ENCODE measurements around the gene POLK. TPM values are rescaled to one million over a fixed set of nuclear protein-coding genes. Genes with fewer than 3 reads are reported as not detected.
A peak's percentile ranks its signal among the peaks of the same experiment; 100 is the strongest.

Gene POLK
- total RNA-seq = 41.4 and 42.6 TPM in 2 replicates

DNA sequence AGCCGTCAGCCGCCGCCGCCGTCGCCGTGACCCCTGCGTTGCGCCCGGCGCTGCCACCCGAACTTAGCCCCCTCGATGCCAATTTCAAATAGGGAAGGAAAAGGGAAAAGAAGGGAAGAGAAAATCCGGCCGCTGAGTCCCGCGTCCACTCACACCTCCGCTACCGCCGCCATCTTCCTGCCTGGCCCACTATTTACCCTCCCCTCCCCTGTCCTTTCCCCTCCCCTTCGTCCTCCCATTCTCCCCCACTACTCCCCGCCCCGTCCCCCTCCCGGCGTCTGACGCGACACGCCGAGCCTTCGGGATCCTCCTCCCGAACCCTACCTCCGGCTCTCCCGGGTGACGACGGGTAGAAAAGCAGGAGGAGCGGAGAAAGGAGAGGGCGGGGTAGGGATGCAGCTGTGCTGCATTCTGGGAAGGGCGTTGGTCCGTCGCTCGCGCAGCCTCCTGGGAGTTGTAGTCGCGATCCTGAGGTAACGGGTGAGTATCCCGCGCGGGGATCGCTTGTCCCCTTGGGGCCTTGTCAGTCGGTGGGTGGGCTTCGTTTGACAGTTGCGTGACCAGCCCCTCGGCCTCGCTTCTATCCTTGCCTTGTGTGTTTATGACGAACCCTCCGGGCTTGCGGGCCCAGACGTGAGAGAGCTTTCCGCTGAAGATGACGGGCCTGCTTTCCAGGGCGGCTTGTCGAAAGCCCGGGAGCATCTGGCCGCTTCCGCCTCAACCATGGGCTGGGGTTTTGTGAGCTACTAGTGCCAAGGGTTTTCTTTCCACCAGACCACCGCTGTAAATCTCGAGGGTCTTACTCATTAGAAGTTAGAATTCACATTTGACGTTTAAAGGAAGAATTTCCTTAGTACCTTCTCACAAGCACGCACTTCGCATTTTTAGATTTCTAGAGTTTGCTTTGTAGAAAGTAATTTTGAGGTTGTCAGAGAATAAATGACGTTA, at the start of gene POLK, which contains the start of gene CERT1:
POLK (plus strand) TSS at position 457 of the 948 bp plus-strand sequence.
CERT1 (minus strand) TSS at position 195 of the 948 bp plus-strand sequence. CDS start 422 bp downstream, outside the sequence.
- intact Hi-C loops (cut with micrococcal nuclease) = loop anchor here (1.0 to 10.0 kb wide), 7 partner anchors 56 to 747 kb away; partner anchors contain the start of genes ANKRD31, GCNT4, GFM2 and NSA2
- Mint-ChIP-seq H3K4me1 (ENCODE audit: low read depth) (peaks cover 51% of the 10 kb centered on the region), H3K36me3 (ENCODE audit: low read depth) (peaks cover 40% of the 10 kb centered on the region), H3K4me3 (ENCODE audit: low read depth) (peak within 1 kb of the TSS; percentile 100), H3K27ac (peak within 1 kb of the TSS; percentile 90), H3K27me3 (ENCODE audit: low read depth) (no peaks in the 10 kb centered on the region), H3K9me3 (peaks cover 5% of the 10 kb centered on the region)
- DNase-seq (ENCODE audit: low spot score) = peak; percentile 95

DNA sequence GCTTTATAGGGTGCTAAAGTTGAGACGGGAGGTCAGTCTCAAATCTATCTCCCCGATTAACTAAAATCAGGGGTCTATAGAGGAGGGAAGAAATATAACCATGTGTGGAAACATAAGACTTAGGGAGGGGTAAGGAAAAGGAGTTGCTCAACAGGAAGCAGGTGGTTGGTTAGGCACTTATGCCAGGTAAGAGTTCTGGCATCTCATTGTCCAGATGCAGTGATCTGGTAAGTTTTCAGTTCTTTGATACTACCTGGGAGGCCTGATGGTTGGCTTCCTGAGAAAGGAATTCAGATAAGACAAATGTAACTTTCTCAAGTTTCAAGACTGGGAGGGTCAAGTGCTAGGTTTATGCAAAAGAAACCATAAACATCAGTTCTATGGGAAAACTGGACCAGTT, 48.0 kb upstream of the POLK start:
- intact Hi-C loops (cut with micrococcal nuclease) = loop anchor here (5.0 kb wide), 1 partner anchor 34 kb away; no protein-coding TSS in a partner anchor
- Mint-ChIP-seq H3K27me3 (ENCODE audit: low read depth) (no peaks in the 10 kb centered on the region), H3K4me1 (ENCODE audit: low read depth) (peaks cover 26% of the 10 kb centered on the region), H3K27ac (no peak overlapping the region), H3K4me3 (ENCODE audit: low read depth) (no peak overlapping the region), H3K9me3 (peaks cover 14% of the 10 kb centered on the region), H3K36me3 (ENCODE audit: low read depth) (peaks cover 29% of the 10 kb centered on the region)
- no peak for DNase-seq (ENCODE audit: low spot score)

DNA sequence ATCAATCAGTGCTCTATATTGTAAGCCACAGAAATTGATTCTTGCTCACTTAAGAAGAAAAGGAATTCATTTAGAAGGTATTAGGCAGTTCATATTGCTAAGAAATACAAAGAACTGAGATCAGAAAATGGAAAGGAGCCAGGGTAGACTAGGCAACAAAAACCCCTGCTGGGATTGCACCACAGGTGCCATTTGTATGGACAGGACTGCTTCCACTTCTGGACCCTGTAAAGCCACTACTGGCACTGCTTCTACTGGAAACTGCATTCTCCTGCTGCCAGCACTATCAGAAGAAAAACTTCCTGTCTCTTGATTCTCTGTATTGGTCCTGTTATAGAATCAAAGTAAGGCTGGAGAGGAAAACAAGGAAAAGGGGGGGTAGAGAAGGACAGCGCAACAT, 46.2 kb upstream of the POLK start:
- Mint-ChIP-seq H3K9me3 (peaks cover 30% of the 10 kb centered on the region), H3K4me3 (ENCODE audit: low read depth) (no peak overlapping the region), H3K27ac (no peak overlapping the region), H3K4me1 (ENCODE audit: low read depth) (peaks cover 26% of the 10 kb centered on the region), H3K27me3 (ENCODE audit: low read depth) (no peaks in the 10 kb centered on the region), H3K36me3 (ENCODE audit: low read depth) (peaks cover 39% of the 10 kb centered on the region)
- intact Hi-C loops (cut with micrococcal nuclease) = no loop called here
- DNase-seq (ENCODE audit: low spot score) = no peak

GRCh38 chr5:75466006-75466716, 45.5 kb upstream of the POLK start:
- Mint-ChIP-seq H3K4me3 (ENCODE audit: low read depth) (no peak overlapping the region), H3K27me3 (ENCODE audit: low read depth) (no peaks in the 10 kb centered on the region), H3K36me3 (ENCODE audit: low read depth) (peaks cover 45% of the 10 kb centered on the region), H3K9me3 (peaks cover 37% of the 10 kb centered on the region), H3K4me1 (ENCODE audit: low read depth) (peaks cover 26% of the 10 kb centered on the region), H3K27ac (no peak overlapping the region)
- no peak for DNase-seq (ENCODE audit: low spot score)
- intact Hi-C loops (cut with micrococcal nuclease) = no loop called here

- intact Hi-C loops (cut with micrococcal nuclease) = no loop called here
Measured at GRCh38 chr5:75468593-75468992, 43.1 kb upstream of the POLK start.

GRCh38 chr5:75469017-75469416, 42.7 kb upstream of the POLK start:
- intact Hi-C loops (cut with micrococcal nuclease) = no loop called here
- Mint-ChIP-seq H3K4me3 (ENCODE audit: low read depth) (no peak overlapping the region), H3K27ac (no peak overlapping the region), H3K9me3 (peaks cover 39% of the 10 kb centered on the region), H3K27me3 (ENCODE audit: low read depth) (no peaks in the 10 kb centered on the region), H3K4me1 (ENCODE audit: low read depth) (peaks cover 14% of the 10 kb centered on the region), H3K36me3 (ENCODE audit: low read depth) (peaks cover 50% of the 10 kb centered on the region)
- DNase-seq (ENCODE audit: low spot score) = no peak

More at GRCh38 chr5:75468593-75468992, 43.1 kb upstream of the POLK start:
- Mint-ChIP-seq H3K36me3 (ENCODE audit: low read depth) (peaks cover 50% of the 10 kb centered on the region), H3K4me3 (ENCODE audit: low read depth) (no peak overlapping the region), H3K4me1 (ENCODE audit: low read depth) (peaks cover 16% of the 10 kb centered on the region), H3K27ac (no peak overlapping the region), H3K27me3 (ENCODE audit: low read depth) (no peaks in the 10 kb centered on the region), H3K9me3 (peaks cover 39% of the 10 kb centered on the region)
- DNase-seq (ENCODE audit: low spot score) = no peak

- H3K27me3 Mint-ChIP-seq (ENCODE audit: low read depth) = no peaks in the 10 kb centered on the region
- H3K27ac Mint-ChIP-seq = no peak overlapping the region
- H3K9me3 Mint-ChIP-seq = peaks cover 39% of the 10 kb centered on the region
- intact Hi-C loops (cut with micrococcal nuclease) = no loop called here
- DNase-seq (ENCODE audit: low spot score) = no peak
- H3K4me1 Mint-ChIP-seq (ENCODE audit: low read depth) = peaks cover 6% of the 10 kb centered on the region
- no peak overlapping the region for H3K4me3 Mint-ChIP-seq (ENCODE audit: low read depth)
- H3K36me3 Mint-ChIP-seq (ENCODE audit: low read depth) = peaks cover 55% of the 10 kb centered on the region
Measured at GRCh38 chr5:75471193-75471592, 40.5 kb upstream of the POLK start.

DNA sequence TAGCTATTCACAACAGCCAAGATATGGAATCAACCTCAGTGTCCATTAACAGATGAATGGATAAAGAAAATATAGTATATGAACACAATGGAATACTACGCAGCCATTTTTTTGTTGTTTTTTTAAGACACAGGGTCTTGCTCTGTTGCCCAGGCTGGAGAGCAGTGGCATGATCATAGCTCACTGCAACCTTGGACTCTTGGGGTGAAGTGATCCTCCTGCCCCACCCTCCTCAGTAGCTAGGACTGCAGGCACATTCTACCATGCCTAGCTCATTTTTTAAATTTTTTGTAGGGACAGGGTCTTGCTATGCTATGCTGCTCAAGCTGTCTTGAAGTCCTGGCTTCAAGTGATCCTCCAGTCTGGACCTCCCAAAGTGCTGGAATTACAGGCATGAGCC, 38.7 kb upstream of the POLK start:
- no peak for DNase-seq (ENCODE audit: low spot score)
- H3K4me1 Mint-ChIP-seq (ENCODE audit: low read depth) = peaks cover 2% of the 10 kb centered on the region
- no peaks in the 10 kb centered on the region for H3K27me3 Mint-ChIP-seq (ENCODE audit: low read depth)
- peaks cover 34% of the 10 kb centered on the region for H3K9me3 Mint-ChIP-seq
- peaks cover 59% of the 10 kb centered on the region for H3K36me3 Mint-ChIP-seq (ENCODE audit: low read depth)
- intact Hi-C loops (cut with micrococcal nuclease) = no loop called here
- no peak overlapping the region for H3K4me3 Mint-ChIP-seq (ENCODE audit: low read depth)
- no peak overlapping the region for H3K27ac Mint-ChIP-seq

DNA sequence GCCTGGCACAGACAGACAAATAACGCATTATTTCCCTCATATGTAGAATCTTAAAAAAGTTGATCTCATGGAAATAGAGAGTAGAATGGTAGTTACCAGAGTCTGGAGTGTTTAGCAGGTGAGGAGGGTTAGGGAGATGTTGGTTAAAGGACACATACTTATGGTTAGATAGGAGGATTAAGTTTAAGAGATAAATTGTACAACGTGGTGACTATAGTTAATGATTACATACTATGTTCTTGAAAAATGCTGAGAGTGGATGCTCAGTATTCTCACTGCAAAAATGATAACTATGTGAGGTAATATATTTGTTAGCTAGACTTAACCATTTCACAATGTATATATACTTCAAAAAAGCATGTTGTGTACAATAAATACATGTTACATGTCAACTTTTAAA, 38.2 kb upstream of the POLK start:
- intact Hi-C loops (cut with micrococcal nuclease) = no loop called here
- H3K4me3 Mint-ChIP-seq (ENCODE audit: low read depth) = no peak overlapping the region
- H3K36me3 Mint-ChIP-seq (ENCODE audit: low read depth) = peaks cover 55% of the 10 kb centered on the region
- peaks cover 31% of the 10 kb centered on the region for H3K9me3 Mint-ChIP-seq
- no peak overlapping the region for H3K27ac Mint-ChIP-seq
- H3K4me1 Mint-ChIP-seq (ENCODE audit: low read depth) = peaks cover 4% of the 10 kb centered on the region
- no peak for DNase-seq (ENCODE audit: low spot score)
- H3K27me3 Mint-ChIP-seq (ENCODE audit: low read depth) = no peaks in the 10 kb centered on the region

DNA sequence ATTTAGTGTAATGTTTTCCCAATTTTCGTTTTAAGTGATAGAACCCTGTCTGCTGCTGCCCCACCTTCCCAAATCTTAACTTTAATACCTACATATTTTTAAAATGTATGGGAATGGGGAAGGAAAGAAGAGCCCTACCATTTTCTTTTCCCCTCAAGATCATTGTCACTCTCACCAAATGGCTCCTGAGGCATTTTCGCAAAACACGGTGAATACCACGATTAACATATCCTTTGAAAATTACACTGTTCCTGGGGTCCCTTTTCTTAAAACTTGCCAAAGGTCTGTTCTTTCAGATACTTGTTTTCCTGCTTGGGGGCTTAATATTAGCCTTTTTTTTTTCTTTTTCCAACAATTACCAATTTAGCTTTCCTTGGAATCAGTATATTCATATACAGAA, 36.3 kb upstream of the POLK start:
- Mint-ChIP-seq H3K9me3 (peaks cover 14% of the 10 kb centered on the region), H3K4me3 (ENCODE audit: low read depth) (no peak overlapping the region), H3K27me3 (ENCODE audit: low read depth) (no peaks in the 10 kb centered on the region), H3K27ac (no peak overlapping the region), H3K36me3 (ENCODE audit: low read depth) (peaks cover 44% of the 10 kb centered on the region), H3K4me1 (ENCODE audit: low read depth) (peaks cover 5% of the 10 kb centered on the region)
- DNase-seq (ENCODE audit: low spot score) = no peak
- intact Hi-C loops (cut with micrococcal nuclease) = no loop called here

DNA sequence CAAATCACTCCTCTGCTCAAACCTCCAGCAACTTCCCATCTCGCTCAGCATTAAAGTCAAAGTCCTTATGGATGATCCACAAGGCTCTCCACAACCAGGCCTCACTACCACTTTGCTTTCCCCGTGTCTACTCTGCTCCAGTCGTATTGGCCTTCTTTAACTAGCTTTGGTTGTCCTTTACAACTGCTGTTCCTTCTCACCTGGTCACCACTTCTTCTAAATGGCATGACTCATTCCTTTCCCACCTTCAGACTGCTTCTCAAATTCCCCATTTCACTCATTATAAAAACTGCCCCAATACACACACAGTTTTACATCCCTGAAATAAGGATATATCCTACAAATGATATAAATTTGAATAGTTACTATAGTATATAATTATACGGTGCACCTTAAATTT, 30.7 kb upstream of the POLK start:
- intact Hi-C loops (cut with micrococcal nuclease) = no loop called here
- peaks cover 9% of the 10 kb centered on the region for H3K4me1 Mint-ChIP-seq (ENCODE audit: low read depth)
- H3K27me3 Mint-ChIP-seq (ENCODE audit: low read depth) = no peaks in the 10 kb centered on the region
- H3K4me3 Mint-ChIP-seq (ENCODE audit: low read depth) = no peak overlapping the region
- peaks cover 53% of the 10 kb centered on the region for H3K36me3 Mint-ChIP-seq (ENCODE audit: low read depth)
- no peak overlapping the region for H3K27ac Mint-ChIP-seq
- H3K9me3 Mint-ChIP-seq = peaks cover 38% of the 10 kb centered on the region
- no peak for DNase-seq (ENCODE audit: low spot score)

DNA sequence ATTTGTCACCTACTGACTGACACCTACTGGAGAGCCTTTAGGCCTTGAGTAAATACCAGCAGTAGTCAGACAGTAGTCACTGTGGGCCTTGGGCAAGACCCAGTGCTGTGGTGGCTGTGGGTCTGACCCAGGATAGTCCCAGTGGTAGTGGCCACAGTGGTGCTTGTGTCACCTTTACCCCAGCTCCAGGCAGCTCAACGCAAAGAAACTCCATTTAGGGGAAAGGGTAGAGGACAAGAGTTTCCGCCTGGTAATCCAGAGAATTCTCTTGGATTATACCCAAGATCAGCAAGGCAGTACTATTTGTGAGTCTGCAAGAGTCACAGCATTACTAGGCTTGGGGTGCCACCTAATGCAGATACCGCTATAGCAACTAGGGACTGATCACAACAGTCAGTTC, 29.2 kb upstream of the POLK start:
- peaks cover 17% of the 10 kb centered on the region for H3K4me1 Mint-ChIP-seq (ENCODE audit: low read depth)
- H3K4me3 Mint-ChIP-seq (ENCODE audit: low read depth) = no peak overlapping the region
- DNase-seq (ENCODE audit: low spot score) = no peak
- H3K9me3 Mint-ChIP-seq = peaks cover 52% of the 10 kb centered on the region
- no peak overlapping the region for H3K27ac Mint-ChIP-seq
- peaks cover 59% of the 10 kb centered on the region for H3K36me3 Mint-ChIP-seq (ENCODE audit: low read depth)
- no peaks in the 10 kb centered on the region for H3K27me3 Mint-ChIP-seq (ENCODE audit: low read depth)
- intact Hi-C loops (cut with micrococcal nuclease) = no loop called here

- H3K4me1 Mint-ChIP-seq (ENCODE audit: low read depth) = peaks cover 16% of the 10 kb centered on the region
Measured at GRCh38 chr5:75484605-75485004, 27.1 kb upstream of the POLK start.

More at GRCh38 chr5:75484605-75485004, 27.1 kb upstream of the POLK start:
- no peak for DNase-seq (ENCODE audit: low spot score)
- Mint-ChIP-seq H3K36me3 (ENCODE audit: low read depth) (peaks cover 75% of the 10 kb centered on the region), H3K4me3 (ENCODE audit: low read depth) (no peak overlapping the region), H3K9me3 (peaks cover 69% of the 10 kb centered on the region), H3K27me3 (ENCODE audit: low read depth) (no peaks in the 10 kb centered on the region), H3K27ac (no peak overlapping the region)
- intact Hi-C loops (cut with micrococcal nuclease) = no loop called here

Data from activated T-helper 2 cell treated with anti-CD3 and anti-CD28 coated beads, Interferon-gamma antibody, Interleukin-2, Interleukin-4, amounts not matched to agents 10 μg/mL and 5 μg/mL and 100 μg/mL, durations not matched to agents 14 hours and 24 hours and 36 hours (primary cell).